HG03025 (cell line): ENCODE results near the gene SRCAP.

Experiments
- ATAC-seq: cut with Tn5 transposase; IDR thresholded peaks from one replicate; pipeline ENCODE4 v1.9.1; 2021; ENCODE audit warnings: mild to moderate bottlenecking, moderate library complexity; ENCODE audit not compliant: unreplicated experiment, low FRiP score

Gene SRCAP

GRCh38 chr16:30750876-30751465, 52.0 kb downstream of the SRCAP start:
- ATAC-seq: no peak

- no peak for ATAC-seq
These were observed 54.6 kb downstream of the SRCAP start for GRCh38 chr16:30753596-30753995.

GRCh38 chr16:30755955-30756780, 57.2 kb downstream of the SRCAP start:
- ATAC-seq: no peak

DNA sequence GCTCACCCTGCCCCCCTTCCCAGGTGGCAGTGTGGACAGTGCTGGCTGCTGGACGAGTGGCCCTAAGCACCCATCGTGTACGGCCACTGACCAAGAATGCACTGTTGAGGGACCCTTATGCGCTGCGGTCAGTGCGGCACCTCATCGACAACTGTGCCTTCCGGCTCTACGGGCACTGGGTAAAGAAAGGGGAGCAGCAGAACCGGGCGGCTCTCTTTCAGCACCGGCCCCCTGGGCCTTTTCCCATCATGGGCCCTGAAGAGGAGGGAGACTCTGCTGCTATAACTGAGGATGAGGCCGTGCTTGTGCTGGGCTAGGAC, 57.8 kb downstream of the SRCAP start:
- no peak for ATAC-seq

- ATAC-seq: no peak
These were observed 58.3 kb downstream of the SRCAP start for GRCh38 chr16:30757316-30757715.

DNA sequence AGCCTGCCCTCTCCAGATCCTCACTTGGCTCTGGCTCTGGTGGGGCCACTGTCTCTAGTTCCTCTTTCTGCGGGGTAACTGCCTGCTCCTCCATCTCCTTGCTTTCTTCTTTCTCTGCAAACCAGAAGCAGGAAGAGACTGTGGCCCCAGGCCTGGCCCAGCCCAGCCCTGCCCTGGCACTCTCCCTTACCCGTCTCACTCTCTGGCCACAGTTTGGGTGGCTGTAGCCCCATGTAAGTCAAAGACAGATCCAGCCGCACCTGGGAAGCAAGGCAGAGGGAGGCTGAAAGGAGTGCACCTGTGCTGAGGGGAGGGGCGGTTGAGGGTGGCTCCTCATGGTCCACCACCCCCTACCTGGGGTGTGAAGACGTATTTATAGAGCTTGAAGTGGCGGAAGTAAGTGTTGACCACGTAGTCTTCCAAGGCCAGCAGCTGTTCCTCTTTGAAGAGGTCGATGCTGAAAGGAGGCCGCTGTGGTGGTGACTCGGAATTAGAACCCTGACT, 60.1 kb downstream of the SRCAP start:
- no peak for ATAC-seq

DNA sequence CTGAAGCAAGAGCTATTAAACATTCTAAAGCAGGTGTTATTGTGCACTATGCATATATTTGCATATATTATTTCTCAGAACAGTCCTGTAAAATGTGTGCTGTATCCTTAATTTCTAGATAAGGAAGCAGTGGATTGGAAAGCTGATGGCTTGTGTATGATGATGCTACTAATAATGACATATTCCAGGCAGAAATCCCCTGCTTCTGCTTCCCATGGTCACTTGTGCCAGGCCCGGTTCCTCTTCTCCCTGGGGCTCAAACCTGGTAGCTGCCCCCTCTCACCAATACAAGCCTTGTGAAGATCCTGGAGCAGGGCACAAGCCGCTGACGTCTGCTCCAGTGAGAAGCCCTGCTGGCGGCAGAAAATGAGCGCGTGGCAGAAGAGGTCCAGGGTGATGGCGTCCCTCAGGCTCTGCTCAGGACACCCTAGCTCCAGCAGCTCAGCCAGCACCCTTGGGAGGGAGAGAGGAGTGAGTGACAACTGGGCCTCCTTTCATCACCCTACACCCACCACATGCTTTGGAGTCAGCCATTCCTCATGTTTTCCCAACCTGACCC, 61.1 kb downstream of the SRCAP start:
- ATAC-seq: no peak

DNA sequence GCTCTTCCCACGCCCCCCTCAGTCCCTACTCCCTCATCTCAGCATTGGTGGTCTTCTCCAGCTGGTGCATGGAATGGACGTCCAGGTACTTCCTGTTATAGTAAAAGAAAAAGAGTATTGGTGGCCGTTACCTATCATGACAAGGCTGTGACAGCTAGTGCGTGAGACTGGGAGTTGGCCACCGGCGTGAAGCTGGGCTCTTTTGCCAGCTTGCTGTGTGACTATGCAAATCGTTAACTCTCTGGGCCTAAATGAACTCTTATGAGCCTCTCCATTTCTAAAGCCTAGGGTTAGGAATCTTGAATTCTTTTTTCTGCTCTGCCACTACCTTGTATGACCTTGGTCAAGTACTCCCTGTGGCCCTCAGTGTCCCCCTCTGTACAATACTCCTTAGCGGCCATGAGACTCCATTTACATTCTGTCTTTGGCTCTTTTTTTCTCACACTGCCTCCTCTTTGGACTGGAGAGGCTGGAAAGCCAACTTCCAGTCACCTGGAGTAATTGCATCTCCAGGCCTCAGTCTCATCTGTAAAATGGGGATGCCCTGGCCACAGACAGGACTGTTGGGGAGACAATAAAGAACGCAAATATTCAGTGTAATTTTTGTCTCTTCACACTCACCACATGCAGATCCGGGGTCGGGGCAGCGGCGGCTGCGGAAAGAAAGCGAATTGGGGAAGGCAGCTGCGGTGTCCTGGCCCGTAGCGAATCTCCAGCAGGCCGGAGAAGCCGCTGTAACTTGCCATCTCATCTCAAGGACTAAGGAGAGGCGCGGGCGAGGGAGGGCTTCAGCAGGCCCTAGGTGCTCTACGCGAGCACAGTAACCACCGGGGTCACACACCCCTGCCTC, 61.8 kb downstream of the SRCAP start:
- ATAC-seq: no peak

DNA sequence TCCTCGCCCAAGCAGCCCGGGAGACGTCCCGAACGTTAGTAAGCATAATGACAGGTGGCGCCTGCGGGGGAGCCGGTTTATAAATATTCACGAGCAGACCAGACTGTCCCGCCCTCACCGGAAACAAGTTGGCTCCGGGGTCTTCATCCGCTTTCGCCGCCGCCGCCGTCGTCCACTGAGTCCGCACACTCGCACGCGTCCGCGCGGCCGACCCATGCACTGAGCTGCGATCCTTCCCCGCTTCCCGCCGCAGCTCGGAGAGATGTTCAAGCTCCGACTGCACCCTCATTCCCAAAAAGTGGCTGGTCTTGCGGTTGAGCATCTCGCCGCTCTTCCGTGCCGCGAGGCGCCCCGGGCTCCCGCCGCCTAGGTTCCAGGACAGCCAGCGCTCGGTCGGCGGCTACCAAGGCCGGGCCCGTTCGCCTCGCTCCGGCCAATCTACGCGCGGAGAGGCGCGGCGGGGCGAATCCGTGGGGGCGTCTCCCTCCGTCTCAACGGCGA, 62.5 kb downstream of the SRCAP start:
- ATAC-seq: peak; percentile 30

- peak; percentile 71 for ATAC-seq
These were observed 63.2 kb downstream of the SRCAP start, which contains the start of the genes CFAP119 and RNF40 for GRCh38 chr16:30761928-30762902. TSS of gene CFAP119 (minus strand) at chr16:30762062. CDS start at chr16:30761748, 314 bp downstream. TSS of gene RNF40 (plus strand) at chr16:30762322. CDS start at chr16:30762546, 224 bp downstream.

DNA sequence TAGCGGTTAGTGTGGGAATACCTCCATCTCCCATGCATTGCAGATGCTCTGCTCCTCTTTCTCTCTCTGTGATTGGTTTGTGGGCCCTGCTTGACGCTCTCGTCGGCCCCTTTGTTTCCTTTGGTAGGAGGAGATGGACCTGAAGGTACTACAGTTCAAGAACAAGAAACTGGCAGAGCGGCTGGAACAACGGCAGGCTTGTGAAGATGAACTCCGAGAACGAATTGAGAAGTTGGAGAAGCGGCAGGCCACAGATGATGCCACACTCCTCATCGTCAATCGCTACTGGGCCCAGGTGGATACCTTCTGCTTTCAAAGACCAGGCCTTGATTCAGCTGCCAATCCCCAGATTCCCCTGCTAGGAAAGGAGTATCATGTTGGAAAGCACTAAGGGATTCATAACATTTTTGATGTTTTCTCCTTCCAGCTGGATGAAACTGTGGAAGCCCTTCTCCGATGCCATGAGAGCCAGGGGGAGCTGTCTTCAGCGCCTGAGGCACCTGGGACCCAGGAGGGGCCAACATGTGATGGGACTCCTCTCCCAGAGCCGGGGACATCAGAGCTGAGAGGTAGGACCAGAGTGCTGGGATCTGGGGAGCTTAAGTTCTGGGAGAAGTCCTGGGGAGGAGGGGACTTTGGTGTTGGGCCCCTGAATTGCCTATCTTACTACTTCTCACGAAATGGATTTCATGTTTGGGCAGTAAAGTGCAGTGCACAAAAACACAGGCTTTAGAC, 64.2 kb downstream of the SRCAP start:
- no peak for ATAC-seq

- no peak for ATAC-seq
These were observed 65.1 kb downstream of the SRCAP start for GRCh38 chr16:30764086-30764485.

- no peak for ATAC-seq
These were observed 66.0 kb downstream of the SRCAP start for GRCh38 chr16:30764816-30765465.

GRCh38 chr16:30766206-30766932, 67.4 kb downstream of the SRCAP start:
- ATAC-seq: no peak

DNA sequence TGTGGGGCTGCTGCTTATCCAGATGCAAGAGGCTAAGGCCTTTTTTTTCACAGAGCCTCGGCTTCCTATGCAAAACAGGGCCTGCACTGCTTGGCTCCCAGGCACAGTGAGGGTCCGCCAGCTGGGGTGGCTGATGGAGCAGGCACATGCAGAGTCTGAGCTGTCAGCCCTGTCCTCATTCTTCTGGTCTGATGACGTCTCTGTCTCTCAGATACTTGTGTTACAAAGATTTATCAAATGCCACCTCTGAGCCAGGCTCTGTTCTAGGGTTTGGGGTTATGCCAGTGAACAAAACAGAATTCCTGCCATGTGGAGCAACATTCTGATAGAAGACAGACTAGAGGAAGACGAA, 67.9 kb downstream of the SRCAP start:
- no peak for ATAC-seq

DNA sequence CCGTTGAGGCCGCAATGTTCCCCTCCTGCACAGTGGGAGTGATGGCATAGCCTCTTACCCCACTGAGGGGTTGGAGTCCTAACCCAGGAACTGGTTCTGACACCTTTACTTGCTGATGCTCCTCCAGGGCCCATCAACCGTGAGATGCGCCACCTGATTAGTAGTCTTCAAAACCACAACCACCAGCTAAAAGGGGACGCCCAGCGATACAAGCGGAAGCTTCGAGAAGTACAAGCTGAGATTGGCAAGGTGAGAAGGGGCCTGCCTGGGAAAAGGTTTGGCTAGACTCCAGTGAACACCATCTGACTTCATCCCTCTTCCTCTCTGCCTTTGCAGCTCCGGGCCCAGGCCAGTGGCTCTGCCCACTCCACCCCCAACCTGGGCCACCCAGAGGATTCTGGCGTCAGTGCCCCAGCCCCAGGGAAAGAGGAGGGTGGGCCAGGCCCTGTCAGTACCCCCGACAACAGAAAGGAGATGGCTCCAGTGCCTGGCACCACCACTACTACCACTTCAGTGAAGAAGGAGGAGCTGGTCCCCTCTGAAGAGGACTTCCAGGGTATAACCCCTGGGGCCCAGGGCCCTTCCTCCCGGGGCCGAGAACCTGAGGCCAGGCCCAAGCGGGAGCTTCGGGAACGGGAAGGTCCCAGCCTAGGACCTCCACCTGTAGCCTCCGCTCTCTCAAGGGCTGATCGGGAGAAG, 68.9 kb downstream of the SRCAP start:
- no peak for ATAC-seq

GRCh38 chr16:30768583-30769181, 69.7 kb downstream of the SRCAP start:
- ATAC-seq: no peak
